ENCODE results near the gene ARL5C.

DNA sequence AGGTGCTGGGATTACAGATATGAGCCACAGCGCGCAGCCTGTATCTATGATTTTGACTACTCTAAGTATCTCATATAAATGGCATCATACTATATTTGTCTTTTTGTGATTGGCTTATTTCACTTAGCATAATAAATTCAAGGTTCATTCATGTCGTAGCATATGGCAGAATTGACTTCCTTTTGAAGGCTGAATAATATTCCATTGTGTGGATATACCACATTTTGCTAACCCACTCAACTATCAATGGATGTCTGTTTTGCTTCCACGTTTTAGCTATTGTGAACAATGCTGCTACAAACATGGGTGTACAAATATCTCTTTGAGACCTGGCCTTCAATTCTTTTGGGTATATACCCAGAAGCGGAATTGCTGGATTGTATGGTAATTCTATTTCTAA lies 24.7 kb downstream of the ARL5C start:
- TF ChIP-seq CTCF (conservative IDR thresholded peaks at IDR 0.05) (no peak), EZH2 (IDR thresholded peaks at IDR 0.05; ENCODE audit: low read depth) (no peak)

All from PC-9 (cell line).